Middle frontal gyrus (tissue), 1 donor: Measurements from ENCODE around the gene CPEB3.
"Not testable (repeated sequence)": the region's sequence is repeated elsewhere in the genome, so short reads cannot be mapped to it uniquely, and the experiment has no call there.

Experiments used
- DNase-seq: peaks from one replicate; pipeline ENCODE4 v3.0.0-alpha.2; 2015; ENCODE audit warnings: low spot score; ENCODE audit errors: extremely low spot score

The CPEB3 gene

DNA sequence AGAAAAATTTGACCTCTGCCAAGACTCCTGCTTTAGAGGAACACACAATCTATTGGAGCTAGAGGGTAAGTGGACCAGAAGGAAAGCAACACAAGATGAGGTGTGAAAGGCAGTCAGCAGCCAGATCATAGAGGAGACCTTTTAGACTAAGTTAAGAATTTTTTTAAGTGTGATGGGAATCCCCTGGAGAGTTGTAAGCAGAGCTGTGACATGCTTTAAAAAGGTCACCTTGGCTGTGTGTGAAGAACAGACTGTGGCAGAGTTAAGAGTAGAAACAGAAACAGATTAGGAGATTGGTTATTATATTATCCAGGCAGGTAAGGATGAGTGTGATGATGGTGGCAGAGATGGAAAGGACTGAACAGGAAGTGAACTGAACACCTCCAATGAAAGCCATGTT is 23.5 kb downstream of the CPEB3 start:
- DNase-seq: no peak

DNA sequence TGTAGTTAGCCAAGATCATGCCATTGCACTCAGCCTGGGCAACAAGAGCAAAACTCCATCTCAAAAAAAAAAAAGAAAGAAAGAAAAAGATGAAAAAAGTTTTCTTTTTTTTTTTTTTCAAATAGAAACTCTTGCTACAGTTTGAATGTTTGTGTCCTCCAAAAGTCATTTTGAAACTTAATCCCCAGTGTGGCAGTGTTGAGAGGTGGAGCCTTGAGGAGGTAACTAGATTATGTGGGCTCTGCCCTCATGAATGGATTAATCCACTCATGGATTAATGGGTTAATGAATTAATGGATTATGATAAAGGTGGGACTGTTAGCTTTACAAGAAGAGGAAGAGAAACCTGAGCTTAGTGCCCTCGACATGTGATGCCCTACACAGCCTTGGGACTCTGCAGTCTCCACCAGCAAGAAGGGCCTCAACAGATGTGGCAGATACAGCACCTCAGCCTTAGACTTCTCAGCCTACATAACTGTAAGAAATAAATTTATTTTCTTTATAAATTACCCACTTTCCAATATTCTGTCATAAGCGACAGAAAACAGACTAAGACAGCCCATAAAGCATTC is 25.1 kb downstream of the CPEB3 start:
- no peak for DNase-seq

DNA sequence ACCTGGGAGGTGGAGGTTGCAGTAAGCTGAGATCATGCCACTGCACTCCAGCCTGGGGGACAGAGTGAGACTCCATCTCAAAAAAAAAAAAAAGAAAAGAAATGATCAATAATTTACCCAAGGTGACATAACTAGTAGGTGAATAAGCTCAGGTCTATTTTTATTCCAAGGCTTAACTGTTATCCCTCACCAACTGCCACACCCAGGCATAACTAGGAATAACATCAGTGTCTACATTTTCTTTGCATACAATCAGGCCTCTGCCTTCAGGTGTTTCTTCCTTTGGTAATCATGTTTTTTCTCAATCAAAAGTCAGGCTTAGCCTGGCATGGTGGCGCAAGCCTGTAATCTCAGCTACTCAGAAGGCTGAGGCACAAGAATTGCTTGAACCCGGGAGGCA is 26.6 kb downstream of the CPEB3 start:
- no peak for DNase-seq

DNA sequence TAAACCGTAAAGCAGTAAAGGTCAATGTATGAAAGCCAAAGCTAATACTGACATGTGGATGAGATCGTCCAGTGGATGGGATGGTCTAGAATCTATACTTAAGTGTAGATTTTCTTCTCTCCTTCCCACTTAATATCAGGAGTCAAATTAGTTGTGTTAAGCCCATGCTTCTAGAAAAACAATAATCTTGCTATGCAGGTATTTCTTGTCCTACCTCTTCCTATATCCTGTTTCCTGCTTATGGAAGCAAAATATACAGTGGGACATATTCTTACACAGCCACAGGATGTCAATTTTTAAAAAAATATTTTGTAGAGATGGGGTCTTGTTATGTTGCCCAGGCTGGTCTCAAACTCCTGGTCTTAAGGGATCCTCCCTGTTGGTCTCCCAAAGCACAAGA is 27.5 kb downstream of the CPEB3 start:
- DNase-seq: no peak

DNA sequence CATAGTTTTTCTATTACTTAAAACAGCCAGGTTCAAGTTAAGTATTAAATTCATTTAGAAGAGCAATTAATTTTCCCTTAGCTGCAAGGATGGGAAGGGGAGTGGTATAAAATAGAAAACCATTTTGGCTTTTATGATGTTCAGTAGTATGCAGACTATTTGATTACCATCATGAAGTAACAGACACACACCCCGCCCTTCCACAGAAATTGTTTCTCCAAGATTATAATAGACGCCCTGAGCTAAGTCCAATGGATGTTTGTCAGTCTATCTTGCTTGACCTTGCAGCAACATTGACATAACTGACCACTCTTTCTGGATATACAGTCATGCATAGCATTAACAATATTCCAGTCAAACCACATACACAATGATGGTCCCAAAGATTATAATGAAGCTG is 42.3 kb downstream of the CPEB3 start:
- DNase-seq: no peak

DNA sequence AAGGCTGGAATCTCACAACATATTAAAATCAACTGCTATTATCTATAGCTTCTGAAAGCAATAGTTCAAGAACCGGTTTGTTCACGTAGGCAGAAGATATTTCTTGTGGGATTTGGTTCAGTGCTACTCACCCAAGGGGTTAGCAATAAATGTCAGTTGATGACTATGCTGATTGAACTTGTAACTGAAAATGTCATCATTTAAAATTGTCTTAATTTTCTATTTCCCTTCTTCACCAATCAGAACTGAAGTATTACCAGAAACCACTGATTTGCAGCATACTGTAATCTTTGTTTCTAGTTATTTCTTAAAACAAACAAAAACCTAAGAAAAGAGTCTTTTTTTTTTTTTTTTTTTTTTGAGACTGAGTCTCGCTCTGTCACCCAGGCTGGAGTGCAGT is 46.1 kb downstream of the CPEB3 start:
- DNase-seq: no peak

DNA sequence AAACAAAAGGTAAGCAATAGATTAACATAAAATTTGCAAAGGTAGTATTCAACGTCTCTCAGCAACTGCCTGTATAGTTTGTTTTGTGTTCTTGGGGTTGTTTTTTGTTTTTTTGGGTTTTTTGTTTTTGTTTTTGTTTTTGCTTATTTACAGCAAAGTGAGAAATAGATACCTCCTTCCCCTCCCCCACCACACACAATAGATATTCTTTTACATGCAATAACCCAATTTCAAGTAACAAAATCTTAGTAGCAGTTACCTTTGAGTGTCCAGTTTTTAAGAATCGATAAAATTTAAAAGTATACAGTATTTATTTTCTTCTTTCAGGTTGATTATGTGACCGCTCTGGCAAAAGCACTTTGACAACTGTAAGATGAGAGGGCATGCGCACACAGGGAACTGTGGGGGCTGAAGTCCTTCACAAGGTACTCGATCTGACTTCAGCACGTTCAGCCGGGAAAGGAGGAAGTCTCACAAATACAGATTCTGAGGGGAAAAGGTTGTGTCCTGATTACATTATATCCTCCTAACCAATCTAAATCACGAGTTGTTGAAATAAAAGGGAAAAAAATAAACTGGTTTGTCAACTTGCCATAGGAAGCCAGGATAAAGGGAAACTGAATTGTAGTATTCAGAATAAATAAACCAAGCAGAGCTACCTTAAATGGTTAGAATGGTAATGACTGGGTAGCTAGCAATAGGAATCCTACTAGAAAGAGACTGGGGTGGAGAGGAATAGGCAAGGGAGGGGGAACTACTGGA is 47.8 kb downstream of the CPEB3 start:
- peak; percentile 70 for DNase-seq

DNA sequence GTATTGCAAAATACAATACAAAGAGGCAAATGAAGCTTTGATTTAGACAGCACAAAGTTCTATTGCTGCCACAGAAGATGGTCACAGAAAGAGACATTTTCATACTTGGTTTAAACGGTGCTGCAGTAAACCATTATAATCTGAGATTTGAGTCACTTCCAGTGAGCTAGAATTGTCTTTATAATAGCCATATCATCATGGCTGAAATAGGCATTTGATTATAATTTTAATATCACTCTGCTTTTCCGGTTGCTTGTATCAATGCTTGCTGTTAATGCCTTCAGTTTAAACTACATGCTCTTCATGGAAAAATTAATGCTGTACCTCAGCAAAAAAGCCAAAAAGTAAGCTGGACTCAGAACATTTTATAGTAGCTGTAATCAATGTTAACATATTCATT is 48.5 kb downstream of the CPEB3 start:
- no peak for DNase-seq

DNA sequence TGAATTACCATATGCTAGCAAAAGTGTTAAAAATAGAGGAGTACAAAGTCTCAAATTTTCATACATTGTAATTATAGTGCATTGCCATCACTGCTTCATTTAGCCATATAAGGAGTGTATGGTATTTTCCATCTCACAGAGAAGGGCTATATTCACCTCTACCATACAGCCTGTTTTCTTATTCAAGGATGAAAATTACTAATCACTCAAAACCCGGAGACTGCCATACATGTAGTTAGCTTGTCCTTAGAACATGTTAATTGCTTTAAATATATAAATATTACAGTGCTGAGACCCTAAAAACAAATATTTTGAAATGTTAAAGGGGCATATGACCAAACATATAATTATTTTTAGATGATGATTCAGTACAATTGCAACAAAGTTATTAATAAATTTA is 49.4 kb downstream of the CPEB3 start:
- DNase-seq: no peak

DNA sequence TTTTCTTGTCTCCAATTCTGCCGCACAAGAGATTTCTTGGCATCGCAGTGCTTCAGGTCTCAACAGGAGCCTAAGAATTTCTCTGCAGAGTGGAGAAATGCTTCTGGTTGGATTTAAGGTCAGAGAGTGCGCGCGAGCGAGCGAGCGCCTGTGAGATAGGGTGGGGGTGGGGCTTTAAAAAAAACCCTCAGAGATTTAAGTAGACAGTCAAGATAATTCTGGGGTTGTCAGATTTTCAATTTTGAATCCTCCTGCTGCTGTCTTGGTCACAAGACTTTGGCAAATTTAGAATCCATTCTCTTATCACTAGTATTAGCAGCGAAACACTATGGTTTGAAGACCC is 49.7 kb downstream of the CPEB3 start:
- DNase-seq: peak; percentile 39

DNA sequence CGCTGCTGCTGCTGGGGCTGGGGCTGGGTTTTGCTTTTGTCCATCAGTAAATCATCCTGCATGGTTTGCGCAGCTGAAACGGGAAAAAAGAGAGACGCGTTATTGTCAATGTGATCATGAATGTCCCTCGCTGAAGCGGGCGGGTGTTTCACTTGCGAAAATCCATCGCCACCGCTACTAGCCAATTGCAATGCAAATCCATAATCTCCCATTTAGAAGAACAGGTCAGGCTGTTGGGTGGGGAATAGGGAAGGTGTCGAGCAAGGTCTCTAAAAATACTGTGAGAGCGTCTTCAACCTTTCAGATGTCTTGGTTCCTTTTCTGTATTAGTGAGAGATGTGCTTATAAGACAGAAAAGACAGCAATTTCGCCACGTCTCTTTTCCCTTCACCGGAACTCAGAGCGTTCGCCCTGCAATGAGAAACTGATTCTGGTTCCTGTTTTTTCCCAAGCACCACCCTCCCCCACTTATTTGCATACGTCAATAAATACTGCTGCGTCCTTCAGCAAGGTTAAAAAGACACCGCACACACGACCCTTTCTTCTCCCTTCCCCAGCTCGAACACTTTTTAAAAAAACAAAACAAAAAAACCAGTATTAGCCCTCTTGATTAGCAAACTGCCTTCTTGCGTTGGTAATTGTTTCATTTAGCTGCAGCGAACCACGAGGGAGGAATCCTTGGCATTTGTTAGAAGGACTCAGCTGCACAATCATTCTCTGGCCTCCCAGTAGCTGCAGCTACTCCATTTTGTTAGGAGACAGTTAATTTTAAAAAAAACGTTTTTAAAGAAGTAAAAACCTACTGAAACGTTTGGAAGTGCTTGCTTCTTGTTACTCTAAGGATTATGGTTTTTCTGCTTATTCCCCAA is 50.4 kb downstream of the CPEB3 start:
- peak; percentile 75 for DNase-seq

DNA sequence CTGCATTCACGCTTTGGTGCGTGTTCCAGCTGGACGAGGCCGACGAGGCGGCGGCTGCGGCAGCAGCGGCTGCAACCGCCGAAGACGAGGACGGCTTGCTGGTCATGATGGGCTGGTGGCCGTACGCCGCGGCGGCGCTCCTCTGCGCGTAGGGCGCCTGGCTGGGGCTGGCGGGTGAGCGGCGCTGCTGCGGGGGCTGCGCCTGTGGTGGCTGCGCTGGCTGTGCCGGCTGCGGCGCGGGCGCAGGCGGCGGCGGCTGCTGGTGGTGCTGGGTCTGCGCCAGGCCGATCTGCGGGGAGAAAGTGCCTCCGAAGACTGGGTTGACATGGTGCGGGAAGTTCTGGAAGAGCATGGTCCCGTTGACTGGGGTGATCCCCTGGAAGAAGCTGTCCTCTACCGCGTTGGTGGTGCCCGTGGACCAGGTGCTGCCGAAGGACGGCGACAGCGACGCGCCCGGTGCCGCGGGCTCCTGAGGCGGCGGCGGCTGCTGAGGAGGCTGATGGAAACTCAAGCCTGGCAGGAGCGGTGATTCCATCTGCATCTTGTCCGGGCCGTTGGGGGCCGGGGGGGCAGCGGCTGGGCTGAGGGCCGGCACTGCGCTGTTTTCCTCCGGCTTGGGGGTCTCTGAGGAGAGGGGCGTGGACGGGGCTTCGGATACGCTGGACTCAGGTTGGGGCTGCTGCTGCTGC is 51.1 kb downstream of the CPEB3 start:
- DNase-seq: peak; percentile 29

DNA sequence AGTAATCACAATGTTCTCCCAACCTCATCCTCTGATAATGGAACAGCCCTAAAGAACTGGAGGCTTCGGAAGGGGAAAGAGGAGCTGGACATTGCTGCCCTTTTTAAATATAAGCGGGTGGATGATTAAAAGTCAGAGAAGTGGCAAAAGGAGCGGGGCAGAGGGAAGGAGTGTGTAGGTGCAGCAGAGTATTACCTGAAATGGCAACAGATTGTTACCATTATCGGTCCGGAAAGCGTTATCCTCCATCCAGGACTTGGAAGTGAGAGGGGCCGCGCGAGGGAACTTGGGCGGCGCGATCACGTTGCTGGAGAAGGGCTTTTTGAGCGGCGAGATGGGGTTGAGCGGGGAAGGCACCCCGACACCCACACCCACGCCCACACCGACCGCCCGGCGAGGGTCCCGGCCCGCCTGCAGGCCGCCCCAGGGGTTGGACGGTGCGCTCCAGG is 51.7 kb downstream of the CPEB3 start:
- DNase-seq: no peak

DNA sequence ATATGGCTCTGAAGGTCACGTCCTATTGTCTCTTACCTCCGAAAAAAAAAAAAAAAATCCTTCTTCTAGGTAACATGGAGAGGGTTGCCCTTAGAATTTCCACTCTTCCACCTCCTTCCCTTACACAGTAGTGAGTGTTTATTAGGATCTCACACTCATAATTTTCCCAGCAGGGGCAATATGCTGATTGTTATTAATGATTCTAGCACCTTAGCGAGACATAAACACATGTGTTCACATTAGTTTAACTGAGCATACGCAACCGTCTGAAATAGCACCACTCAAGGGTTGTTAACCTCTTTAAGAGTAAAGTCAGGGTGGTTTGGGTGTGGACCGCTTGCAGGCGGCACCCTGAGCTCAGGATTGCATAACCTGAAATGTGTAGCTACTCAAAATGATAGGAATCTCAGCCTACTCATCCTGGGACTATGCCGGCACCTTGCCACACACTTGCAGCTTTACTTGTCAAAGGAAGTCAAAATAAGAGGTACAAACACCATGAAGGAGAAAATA is 52.2 kb downstream of the CPEB3 start:
- no peak for DNase-seq

DNA sequence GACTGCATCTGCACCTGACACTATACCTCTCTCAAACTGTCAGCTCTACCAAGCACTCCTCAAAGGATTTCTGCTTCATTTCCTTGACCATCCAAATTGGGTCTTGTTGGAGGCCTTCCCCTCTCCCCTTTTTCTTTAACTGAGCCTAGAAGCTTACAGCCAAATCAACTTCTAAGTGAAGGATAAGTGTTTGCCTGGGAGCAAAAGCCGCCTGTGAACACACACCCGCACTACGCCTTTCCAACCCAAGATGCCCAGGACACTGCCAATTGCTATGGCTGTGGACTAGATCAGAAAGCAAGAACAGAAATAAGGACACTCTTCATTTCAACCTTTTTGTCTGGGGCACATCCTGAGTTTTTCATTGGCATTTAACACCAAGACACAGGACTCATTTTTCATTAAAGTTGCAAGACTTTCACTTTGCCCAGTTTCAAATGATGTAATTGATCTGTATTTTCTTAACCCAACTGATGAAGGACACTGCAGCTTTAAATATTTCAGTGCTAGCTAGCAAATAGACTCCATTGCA is 52.8 kb downstream of the CPEB3 start:
- no peak for DNase-seq

DNA sequence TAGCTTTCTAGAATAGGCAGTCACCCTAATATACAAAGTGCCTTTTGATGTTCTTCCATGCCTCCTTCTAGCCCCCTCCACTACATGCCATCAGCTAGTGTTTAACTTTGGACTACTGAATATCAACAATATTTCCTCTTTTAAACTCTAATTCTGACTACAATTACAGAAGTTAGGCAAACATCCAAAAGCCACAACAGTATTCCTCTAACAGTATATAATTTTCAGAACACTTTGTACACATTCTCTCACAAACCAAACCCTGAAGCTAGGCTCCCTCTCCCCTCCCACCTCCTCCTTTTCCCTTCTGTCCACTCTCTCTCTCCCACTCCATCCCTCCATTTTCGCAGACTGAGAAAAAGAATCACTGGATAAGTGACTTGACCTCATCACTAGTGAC is 59.7 kb downstream of the CPEB3 start:
- no peak for DNase-seq

DNA sequence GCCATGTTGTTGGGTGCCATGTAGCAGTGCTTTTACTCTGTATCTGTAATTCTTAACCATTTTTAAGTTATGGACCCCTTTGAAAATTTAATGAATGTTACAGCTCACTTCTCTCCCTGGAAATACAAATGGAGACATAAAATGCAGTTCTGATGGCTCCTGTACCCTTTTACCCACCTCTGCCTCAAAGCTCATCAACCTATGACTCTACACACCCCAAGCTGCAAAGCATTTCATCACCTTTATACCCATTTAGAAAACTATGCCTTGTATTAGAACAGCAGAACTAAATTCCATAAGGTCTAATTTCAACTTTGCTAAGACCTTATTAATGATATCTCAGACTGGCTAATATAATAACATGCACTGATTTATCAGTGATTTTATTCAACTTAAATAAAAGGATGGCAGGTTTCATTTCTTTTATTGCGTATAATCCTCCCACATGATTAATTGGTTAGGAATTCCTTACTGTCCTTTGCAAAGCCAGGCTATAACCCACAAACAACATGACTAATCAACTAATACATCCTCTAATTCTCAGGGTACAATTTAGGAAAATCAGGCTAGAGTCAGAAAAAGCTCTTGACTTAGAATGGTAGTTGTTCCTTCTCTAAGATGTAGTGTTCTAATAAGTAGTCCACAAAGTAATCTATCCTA is 68.1 kb downstream of the CPEB3 start:
- DNase-seq: no peak

DNA sequence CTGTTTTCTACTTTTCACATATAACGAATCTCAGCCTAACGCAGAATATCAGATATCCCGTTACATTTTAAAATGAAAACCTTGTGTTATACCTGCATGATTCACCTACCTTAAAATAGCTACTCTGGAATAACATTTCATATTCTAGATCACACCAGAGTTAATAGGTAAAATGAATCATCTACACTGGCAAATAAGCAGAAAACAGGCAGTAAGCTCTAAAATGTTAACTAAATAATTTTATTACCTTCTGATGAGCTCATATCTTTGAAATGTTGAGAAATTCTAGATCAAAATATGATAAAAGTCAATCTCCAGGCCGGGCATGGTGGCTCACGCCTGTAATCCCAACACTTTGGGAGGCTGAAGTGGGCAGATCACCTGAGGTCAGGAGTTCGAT is 71.3 kb downstream of the CPEB3 start:
- DNase-seq: no peak

DNA sequence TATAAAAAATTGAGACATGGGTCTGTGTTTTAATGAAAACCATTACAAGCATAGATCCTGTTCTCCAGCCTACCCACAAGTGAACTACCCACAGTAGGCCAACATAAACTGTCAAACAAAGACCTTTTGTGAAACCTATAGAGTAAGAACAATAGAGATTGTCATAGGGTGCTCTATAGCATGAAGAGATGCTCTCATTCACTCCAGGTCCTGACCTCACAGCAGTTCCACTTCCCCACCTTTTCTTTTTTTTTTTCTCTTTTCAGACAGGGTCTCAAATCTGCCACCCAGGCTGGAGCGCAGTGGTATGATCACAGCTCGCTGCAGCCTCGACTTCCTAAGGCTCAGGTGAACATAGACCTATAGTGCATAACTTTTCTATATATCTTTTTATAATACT is 72.3 kb downstream of the CPEB3 start:
- no peak for DNase-seq

DNA sequence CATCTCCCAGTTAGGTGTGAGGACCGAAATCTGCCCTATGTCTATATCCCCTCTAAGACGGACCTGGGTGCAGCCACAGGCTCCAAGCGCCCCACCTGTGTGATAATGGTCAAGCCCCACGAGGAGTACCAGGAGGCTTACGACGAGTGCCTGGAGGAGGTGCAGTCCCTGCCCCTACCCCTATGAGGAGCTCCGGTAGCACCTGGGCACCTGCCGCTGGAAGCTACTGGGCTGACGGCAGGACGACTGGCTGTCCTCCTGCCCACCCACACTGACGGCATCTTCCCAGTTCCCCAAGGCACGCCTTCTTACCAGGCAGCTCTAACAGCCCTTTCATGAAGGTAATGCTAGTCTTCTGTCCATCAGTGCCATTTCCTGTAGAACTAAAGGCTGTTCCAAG is 74.3 kb downstream of the CPEB3 start:
- DNase-seq: not testable (repeated sequence)

DNA sequence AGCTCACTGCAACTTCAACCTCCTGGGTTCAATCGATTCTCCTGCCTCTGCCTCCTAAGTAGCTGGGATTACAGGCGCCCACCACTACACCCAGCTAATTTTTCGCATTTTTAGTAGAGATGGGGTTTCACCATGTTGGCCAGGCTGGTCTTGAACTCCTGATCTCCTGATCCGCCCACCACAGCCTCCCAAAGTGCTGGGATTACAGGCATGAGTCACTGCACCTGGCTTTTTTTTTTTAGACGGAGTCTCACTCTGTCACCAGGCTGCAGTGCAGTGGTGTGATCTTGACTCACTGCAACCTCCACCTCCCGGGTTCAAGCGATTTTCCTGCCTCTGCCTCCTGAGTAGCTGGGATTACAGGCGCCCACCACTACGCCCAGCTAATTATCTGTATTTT is 75.7 kb downstream of the CPEB3 start:
- not testable (repeated sequence) for DNase-seq
